Renal cortical epithelial cell (primary cell): Measurements from ENCODE around the gene CCDC47. TPM values are rescaled to one million over a fixed set of nuclear protein-coding genes. Genes with fewer than 3 reads are reported as not detected.
"Not testable (repeated sequence)": the region's sequence is repeated elsewhere in the genome, so short reads cannot be mapped to it uniquely, and the experiment has no call there.

Experiments
- DNase-seq: peaks from one replicate; pipeline ENCODE4 v3.0.0-alpha.2; 2011; ENCODE audit warnings: low read depth
- total RNA-seq: library from RNA; depleted of rRNA; stranded (reverse); fragments of >200 nt; gene quantifications from 2 replicates; pipeline ENCODE4 v1.2.3, GENCODE V29; 2014

Gene CCDC47
- total RNA-seq, 1 donor from 2014 or later, result 178 TPM

GRCh38 chr17:63722403-63722802 is 51.0 kb downstream of the CCDC47 start:
- no peak for DNase-seq

GRCh38 chr17:63720194-63720593 is 53.2 kb downstream of the CCDC47 start:
- not testable (repeated sequence) for DNase-seq

- DNase-seq, result no peak
Measured at GRCh38 chr17:63718988-63719387, 54.4 kb downstream of the CCDC47 start.

- no peak for DNase-seq
Measured at GRCh38 chr17:63716426-63716825, 57.0 kb downstream of the CCDC47 start.

GRCh38 chr17:63714550-63715277 is 58.7 kb downstream of the CCDC47 start:
- DNase-seq, result peak; percentile 9

GRCh38 chr17:63709110-63709509 is 64.3 kb downstream of the CCDC47 start:
- DNase-seq, result no peak

- DNase-seq, result no peak
Measured at GRCh38 chr17:63707151-63707550, 66.2 kb downstream of the CCDC47 start.

GRCh38 chr17:63706336-63707082 is 66.9 kb downstream of the CCDC47 start:
- no peak for DNase-seq

GRCh38 chr17:63705657-63706056 is 67.7 kb downstream of the CCDC47 start:
- DNase-seq, result no peak

GRCh38 chr17:63704836-63705235 is 68.6 kb downstream of the CCDC47 start:
- no peak for DNase-seq

- DNase-seq, result no peak
Measured at GRCh38 chr17:63704259-63704576, 69.2 kb downstream of the CCDC47 start.

GRCh38 chr17:63703556-63704258 is 69.7 kb downstream of the CCDC47 start:
- no peak for DNase-seq

GRCh38 chr17:63703029-63703428 is 70.4 kb downstream of the CCDC47 start:
- no peak for DNase-seq

GRCh38 chr17:63702721-63703015 is 70.7 kb downstream of the CCDC47 start:
- no peak for DNase-seq

- DNase-seq, result no peak
Measured at GRCh38 chr17:63701868-63702720, 71.3 kb downstream of the CCDC47 start.

- no peak for DNase-seq
Measured at GRCh38 chr17:63701456-63701820, 72.0 kb downstream of the CCDC47 start.

- DNase-seq, result no peak
Measured at GRCh38 chr17:63700528-63701455, 72.6 kb downstream of the CCDC47 start.

GRCh38 chr17:63699638-63700527 is 73.5 kb downstream of the CCDC47 start, which contains the start of gene LIMD2:
Gene LIMD2, minus strand, starts transcription at chr17:63700125. Its CDS starts 827 bp downstream, at chr17:63699298.
- DNase-seq, result no peak

- DNase-seq, result peak; percentile 3
Measured at GRCh38 chr17:63698886-63699637, 74.3 kb downstream of the CCDC47 start.
